GM18870 (cell line): ENCODE measurements around the gene KDM2A.

Experiments
- ATAC-seq: cut with Tn5 transposase; IDR thresholded peaks from one replicate; pipeline ENCODE4 v1.9.1; 2021; ENCODE audit warnings: moderate library complexity; ENCODE audit not compliant: unreplicated experiment

The KDM2A gene

DNA sequence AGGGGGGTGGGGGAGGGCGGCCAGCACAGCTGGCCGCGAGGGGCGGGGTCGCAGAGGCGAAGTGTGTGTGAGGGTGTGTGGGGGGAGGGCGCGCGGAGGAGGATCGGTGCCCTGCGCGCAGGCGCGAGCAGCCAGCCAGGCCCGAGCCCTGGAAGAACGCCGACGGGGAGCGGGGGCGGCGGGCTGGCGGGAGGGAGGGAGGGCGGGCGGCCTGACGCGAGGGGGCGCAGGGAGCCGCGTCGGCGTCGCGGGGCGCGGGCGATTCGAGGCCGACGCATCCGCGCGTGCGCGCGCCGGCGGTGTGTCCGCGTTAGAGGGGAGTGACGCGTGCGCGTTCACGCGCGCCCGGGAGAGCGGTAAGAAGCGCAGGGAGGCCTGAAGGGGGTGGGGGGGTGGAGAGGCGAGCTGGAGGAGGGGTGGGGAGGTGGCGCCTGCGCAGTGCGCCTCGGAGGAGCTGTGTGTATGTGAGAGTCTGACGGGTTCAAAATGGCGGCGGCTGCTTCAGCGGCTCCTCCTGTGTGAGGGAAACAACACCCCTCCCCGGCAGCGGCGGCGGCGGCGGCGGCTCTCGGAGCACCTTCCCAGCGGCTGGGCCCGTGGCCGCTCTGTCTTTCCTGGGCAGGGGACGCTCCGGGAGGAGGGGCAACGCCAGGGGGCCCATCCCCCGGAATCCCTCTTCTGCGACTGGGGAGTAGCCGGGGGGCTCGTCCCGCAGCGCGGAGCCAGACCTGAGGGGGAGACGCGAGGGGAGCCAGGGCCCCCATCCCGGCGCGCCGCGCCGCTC, at the start of gene KDM2A:
TSS of gene KDM2A (plus strand) at position 463 of the 784 bp plus-strand sequence. CDS start 2,054 bp downstream, outside the sequence.
- ATAC-seq, result peak; percentile 41

GRCh38 chr11:67071420-67072284, 47.4 kb upstream of the KDM2A start:
- ATAC-seq, result no peak

DNA sequence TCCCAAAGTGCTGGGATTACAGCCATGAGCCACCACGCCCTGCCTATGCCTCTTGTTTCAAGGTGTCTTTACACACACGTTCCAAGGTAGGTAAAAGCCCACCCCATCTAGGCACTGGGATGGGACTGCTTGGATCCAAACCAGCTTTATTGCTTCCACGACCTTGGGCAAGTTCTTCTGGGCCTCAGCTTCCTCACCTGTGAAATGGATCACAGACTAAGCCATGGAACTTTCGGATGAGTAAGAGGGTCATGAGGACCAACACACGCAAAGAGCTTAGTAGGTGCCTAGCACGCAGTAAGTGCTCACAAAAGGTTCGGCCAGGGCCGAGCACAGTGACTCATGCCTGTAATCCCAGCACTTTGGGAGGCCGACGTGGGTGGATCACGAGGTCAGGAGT, 46.8 kb upstream of the KDM2A start:
- ATAC-seq, result no peak

GRCh38 chr11:67073908-67074307, 45.2 kb upstream of the KDM2A start:
- no peak for ATAC-seq

DNA sequence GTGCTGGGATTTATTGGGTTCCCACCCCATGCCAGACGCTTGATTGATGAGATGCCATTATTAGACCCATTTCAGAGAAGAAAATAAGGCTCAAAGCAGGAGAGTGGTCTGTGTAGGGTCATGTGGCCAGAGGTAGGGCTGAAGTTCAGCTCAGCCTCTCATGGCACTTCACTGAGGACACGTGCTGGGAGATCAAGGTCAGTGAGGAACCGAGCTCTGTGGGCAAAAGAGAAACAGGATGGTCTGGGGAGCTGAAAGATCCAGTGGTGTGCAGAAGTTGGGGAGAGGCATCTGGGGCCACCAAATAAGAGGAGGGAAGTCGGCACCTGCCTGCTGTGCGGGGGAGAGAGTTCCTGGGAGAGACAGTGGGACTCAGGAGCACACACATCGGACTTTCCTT, 42.9 kb upstream of the KDM2A start:
- ATAC-seq, result no peak

DNA sequence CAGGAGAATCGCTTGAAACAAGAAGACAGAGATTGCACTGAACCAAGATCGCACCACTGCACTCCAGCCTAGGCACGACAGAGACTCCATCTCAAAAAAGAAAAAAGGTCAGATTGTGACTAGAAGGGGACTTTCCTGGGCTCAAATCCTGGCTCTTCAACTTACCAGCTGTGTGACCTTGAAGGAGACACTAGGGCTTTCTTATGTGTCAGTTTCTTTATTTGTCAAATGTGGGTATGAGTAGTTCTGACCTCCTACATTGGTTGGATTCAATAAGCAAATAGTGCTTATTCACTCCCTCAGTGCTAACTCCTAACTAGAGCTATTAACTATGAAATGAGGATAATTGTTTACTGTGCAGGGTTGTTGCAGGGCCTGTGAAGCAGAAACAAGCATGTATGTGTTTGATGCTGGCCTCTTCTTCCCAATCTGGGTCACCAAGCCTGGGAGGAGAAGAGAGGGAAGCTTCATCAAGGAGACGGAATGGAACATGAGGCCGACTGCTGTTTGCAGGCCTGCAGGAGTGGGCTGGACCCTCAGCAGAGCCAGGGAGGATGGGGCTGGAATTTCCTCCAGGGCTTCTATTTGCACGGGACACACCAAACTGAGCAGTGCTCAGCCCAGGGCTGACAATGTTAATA, 39.9 kb upstream of the KDM2A start:
- ATAC-seq, result no peak

DNA sequence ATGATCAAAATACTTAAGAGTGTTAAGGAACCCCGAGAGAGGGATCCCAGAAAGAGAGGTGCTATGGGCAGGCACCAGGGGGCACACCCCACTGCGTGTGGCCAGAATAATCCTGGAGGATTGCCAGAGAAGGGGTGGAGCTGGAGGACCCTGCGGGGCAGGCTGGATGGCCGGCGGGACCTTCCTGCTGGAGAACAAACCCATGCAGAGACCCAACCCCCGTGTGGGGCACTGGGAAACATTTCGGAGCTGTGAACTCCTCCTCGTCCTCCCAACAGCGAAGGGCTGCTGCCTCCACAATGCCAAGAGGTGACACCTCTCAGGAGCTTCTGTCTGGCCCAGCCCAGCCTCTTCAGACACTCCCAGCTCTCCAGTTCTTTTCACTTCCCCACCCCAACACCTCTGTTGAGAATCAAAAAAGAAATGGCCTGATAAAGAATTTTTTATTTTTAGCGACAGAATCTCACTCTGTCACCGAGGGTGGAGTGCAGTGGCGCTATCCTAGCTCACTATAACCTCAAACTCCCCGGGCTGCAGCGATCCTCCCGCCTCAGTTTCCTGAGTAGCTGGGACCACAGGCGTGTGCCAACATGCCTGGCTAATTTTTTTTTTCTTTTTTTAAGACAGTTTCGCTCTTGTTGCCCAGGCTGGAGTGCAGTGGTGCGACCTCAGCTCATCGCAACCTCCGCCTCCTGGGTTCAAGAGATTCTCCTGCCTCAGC, 36.8 kb upstream of the KDM2A start:
- ATAC-seq, result no peak

- no peak for ATAC-seq
Measured at GRCh38 chr11:67083786-67084366, 35.2 kb upstream of the KDM2A start.

- ATAC-seq, result no peak
Measured at GRCh38 chr11:67085617-67086016, 33.4 kb upstream of the KDM2A start.

DNA sequence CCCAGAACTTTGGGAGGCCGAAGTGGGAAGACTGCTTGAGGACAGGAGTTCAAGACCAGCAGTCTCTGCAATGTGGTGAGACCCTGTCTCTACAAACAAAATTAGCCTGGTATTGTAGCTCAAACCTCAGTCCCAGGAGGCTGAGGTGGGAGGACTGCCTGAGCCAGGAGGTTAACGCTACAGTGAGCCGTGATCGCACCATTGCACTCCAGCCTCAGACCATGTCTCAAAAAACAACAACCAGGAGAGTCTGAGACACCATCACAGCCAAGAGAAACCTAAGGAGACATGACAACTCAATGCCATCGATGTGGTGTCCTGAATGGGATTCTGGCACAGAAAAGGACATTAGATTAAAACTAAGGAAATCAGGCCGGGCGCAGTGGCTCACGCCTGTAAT, 28.3 kb upstream of the KDM2A start:
- ATAC-seq, result no peak

DNA sequence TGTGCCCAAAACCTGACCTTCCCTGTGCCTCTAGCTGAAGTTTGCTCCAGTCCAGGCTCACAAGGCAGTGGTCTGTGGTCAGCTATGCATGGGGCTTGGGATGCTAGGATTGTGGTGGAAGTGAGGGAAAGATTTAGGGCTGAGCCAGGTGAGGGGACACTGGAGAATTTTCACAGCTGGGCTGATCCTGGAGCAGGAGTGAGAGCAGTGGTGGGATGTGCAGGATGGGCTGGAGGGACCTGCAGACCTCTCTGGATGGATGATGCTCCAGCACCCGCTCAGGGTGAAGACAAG, 23.9 kb upstream of the KDM2A start:
- ATAC-seq, result no peak

DNA sequence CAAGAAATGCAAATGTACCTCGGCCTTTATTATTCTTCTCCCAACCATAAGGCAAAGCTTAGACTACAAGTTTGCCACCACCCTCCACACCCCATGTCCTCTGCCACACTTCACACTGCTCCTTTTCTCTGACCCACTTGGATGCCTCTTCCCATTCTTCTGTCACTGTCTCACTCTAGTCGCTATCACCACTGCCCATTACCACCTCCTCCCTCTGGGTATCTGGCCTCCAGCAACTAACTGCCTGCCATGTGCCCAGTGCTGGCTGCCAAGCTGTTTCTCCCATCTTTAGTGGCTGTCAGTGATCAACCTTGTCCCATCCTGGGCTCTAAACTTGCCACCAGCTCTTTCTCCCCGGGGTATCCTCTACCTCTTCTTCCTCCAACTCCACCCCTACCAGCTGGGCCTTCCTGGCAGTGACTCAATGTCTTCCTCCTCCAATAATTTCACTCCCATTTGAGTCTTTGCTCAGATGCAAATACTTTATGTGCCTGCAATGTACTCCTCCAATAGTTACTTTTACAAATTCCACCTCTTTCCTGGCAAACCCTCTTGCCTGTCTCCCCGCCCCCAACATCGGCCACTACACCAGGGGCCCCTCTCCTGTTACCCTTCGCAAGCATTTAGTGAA, 20.1 kb upstream of the KDM2A start:
- no peak for ATAC-seq

GRCh38 chr11:67099831-67100324, 19.2 kb upstream of the KDM2A start:
- ATAC-seq, result no peak

DNA sequence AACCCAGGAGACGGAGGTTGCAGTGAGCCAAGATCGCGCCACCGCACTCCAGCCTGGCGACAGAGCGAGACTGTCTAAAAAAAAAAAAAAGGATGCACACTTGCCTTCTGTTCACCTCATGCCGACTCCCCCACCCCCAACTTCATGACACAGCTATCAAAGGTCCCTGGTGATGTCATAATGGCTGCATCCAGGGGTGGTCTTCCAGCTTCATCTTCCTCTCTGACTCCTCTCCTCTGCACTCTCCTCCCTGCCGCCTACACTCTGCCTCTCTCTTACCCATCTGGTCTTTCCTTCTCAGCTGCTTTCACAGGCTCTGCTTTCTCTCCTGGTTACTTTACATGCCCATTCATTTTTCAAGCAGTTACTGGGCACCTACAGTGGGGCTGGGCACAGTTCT, 16.4 kb upstream of the KDM2A start:
- ATAC-seq, result no peak

DNA sequence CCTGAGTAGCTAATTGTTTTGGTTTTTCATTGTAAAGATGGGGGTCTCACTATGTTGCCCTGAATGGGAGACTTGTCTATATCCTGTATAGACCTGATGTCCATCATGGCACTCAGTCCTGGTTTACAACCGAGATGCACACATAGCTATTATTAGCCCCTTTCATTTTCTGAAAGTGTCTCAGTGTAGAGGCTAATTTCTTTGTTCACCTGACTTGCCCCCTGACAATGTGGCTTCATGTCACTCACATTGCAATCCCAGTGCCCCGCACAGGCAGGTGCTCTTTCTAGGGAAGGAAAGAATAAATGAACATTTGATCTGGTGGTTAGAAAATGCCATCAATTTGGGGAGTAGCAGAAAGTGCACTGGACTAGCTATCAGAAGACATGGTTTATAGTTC, 13.1 kb upstream of the KDM2A start:
- no peak for ATAC-seq

DNA sequence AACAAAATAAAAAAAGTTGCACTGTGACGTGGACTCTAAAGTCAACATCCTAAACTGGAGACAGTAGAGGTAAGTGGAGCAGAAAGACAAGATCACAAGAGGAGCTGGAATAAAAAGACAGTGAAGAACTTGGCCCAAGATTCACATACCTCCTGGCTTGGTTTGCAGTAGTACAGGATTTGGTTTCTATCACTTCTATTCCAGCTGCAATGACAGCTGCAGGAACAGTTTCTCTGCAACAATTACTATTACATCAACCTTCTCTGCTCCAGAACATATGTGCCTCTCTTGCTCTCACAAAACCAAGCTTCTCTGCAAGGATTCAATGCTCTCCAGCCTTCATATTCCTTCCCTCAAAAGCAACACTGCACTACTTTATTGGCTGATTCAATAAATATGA, 7.8 kb upstream of the KDM2A start:
- ATAC-seq, result no peak

DNA sequence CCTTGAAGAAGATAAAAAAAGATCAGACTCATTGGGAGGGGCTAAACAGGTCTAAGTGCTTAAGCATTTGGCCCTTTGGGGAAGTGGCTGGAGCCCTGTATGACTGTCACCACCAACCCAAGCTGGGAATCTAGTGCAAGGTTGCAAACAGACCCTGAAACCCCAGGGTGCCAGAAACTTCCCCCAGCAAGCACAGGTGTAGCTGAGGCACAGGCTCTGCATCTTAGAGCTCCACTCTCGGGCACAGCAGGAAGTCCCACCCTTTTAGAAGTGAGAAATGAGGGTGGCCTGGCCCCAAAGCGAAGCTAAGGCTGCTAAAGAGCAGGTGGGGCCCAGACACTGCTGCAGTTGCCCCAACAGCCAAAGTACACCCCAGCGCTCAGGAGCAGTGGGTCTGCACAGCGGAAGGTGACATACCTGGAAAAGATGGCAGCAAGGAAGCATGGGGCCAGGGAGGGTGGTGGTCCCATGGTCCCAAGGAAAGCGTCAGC, 5.8 kb upstream of the KDM2A start:
- peak; percentile 43 for ATAC-seq

DNA sequence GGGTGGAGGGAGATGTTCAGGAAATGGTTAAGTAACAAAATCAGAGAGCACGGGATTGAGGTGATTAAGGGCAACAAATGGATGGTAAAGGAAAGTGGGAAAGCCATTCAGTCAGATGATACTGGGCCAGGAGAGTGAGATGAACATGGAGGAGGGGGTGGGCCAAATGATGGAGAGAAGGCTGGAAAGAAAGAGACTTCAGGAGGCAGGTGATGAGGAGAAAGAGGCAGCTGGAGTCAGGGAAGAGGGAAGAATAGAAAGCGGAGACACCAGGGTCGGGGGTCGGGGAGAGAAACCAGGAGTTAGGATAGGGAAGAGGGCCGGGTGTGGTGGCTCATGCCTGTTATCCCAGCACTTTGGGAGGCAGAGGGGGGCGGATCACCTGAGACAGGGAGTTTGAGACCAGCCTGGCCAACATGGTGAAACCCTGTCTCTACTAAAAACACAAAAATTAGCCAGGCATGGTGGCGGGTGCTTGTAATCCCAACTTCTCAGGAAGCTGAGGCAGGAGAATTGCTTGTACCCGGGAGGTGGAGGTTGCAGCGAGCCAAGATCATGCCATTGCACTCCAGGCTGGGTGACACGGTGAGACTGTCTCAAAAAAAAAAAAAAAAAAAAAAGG, 4.7 kb upstream of the KDM2A start:
- no peak for ATAC-seq

GRCh38 chr11:67116758-67117105, 2.3 kb upstream of the KDM2A start:
- ATAC-seq, result no peak

DNA sequence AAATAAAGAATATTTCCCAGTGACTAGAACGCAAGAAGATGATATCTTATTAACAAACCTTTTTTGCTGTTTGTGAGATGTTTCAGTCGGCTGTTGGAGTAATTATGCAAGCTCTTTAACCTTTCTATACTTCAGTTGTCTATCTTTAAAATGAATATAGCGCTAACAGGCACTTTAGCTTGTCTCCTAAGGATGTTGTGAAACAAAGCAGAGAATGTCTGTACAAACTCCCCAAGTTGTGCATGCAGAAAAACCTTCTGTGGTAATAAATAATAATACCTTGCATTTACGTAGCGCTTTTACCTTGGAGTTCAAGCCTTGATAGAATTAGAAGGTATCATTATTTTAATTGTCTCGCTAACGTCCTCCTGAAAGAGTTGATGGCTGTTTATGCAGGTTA, 1.9 kb upstream of the KDM2A start:
- no peak for ATAC-seq
